B cell (primary cell): ENCODE results near the gene SAMD1.

Source experiments
- EZH2 ChIP-seq: IDR thresholded peaks from 2 replicates; pipeline ENCODE4 v1.6.1; 2012; ENCODE audit warnings: borderline replicate concordance, low read depth, mild to moderate bottlenecking, moderate library complexity, low read length; ENCODE audit not compliant: insufficient read depth, poor library complexity, severe bottlenecking
- TF ChIP-seq, protein P1 (sequence below): fragments of 200-600 bp; IDR thresholded peaks from one replicate; pipeline ENCODE4 v1.8.0; 2022; ENCODE audit warnings: antibody characterized with exemption, mild to moderate bottlenecking

DNA sequence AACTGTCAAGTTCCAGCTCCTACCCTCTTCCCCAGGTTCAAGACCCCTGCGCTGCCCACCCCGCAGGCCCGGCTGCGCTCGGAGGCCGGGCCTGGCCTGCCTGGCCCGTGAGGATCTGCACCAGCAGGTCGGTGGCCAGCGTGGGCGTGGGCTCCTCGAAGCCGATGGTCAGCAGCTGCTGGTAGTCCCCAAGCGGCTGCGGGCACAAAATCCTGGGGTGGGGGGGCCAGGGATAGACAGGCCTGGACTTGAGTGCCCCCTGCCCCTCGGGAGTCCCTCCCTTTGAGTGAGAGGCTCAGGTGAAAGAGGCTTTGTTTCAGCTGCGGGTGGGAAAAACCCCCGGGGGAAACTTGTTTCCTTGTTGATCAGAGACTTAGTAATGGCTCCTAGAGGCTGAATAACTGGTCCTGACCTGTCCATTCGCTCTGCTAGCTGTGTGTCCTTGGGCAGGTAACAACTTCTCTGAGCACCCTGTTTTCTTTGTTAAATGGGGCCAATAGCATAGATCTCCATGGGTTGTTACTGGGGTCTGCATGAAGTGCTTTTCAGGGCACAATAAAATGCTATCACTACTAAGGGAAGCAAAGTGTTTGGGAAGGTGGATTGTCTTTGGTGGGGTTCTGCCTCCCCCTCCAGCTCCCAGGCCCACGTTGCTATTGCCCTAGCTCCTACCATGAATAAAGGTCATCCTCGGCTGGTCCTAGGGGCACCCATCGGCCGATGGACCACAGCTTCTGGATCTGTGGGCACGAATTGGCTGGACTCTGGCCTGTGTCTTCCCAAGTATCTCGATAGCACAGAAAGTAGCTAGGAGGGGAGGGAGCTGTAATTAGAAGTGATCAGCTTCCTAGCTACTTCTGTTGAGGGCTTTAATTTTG lies 8.5 kb downstream of the SAMD1 start:
- TF ChIP-seq, protein P1, sequence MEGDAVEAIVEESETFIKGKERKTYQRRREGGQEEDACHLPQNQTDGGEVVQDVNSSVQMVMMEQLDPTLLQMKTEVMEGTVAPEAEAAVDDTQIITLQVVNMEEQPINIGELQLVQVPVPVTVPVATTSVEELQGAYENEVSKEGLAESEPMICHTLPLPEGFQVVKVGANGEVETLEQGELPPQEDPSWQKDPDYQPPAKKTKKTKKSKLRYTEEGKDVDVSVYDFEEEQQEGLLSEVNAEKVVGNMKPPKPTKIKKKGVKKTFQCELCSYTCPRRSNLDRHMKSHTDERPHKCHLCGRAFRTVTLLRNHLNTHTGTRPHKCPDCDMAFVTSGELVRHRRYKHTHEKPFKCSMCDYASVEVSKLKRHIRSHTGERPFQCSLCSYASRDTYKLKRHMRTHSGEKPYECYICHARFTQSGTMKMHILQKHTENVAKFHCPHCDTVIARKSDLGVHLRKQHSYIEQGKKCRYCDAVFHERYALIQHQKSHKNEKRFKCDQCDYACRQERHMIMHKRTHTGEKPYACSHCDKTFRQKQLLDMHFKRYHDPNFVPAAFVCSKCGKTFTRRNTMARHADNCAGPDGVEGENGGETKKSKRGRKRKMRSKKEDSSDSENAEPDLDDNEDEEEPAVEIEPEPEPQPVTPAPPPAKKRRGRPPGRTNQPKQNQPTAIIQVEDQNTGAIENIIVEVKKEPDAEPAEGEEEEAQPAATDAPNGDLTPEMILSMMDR: peak; percentile 10
- no peak for TF ChIP-seq EZH2
